ENCODE results near the gene IL34.

The IL34 gene

DNA sequence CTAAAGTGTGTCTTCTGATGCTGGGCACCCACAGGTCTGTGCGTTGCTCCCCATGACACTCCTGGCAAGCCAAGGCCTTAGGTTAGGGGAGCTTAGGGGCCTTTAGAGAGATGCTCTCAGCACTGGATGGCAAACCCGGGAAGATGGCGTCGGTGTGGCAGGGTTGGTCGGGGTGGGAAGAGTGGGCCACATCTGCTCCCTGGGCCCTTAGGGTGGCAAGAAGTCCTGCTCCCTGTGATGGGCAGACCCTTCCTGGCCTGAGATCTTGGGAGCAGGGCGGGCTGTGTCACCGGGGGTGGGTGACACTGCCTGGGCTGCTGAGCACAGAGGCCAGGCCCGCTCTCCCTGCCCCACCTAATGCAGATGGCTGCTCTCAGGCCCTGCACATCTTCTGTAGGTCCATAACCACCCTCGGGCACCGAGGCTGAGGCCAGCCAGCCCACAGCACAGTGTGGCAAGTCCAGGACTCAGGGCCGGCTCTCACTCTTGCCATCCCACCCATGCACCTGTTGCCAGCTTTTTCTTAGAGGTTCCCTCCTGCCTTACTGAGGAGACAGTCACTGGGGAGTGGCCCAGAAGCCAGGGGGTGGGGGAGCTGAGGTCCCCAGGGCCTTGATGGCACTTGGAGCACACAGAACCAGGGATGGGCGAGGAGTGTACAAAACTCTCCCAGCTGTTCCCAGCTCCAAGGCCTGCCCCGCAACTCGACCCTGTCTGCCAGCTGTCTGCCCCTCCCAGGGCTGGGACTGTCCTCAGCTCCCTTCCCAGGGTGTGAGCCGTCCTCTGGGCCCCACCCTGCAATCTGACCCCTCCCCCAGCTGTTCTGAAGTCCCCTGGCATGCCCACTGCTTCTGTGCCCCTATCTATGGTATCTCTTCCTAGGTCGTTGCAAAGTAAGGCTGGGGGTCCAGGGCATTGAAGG, 43.9 kb downstream of the IL34 start:
- Histone ChIP-seq H2AFZ (ENCODE audit: low read length) (no peak overlapping the region), H3K4me1 (ENCODE audit: low read length) (no peaks in the 10 kb centered on the region), H3K4me2 (ENCODE audit: low read depth, low read length) (no peak overlapping the region), H3K9ac (ENCODE audit: low read length) (no peak overlapping the region), H3K9me3 (replicated peaks; ENCODE audit: insufficient read depth, low read length) (no peaks in the 10 kb centered on the region), H3K4me3 (ENCODE audit: low read length) (no peak overlapping the region), H3K79me2 (ENCODE audit: low read length) (no peaks in the 10 kb centered on the region), H4K20me1 (ENCODE audit: insufficient read depth, low read length) (no peaks in the 10 kb centered on the region), H3F3A (ENCODE audit: insufficient read depth, low read length) (peaks cover 3% of the 10 kb centered on the region; the same call in 1 of the 2 replicates), H3K9me2 (replicated peaks; ENCODE audit: insufficient read depth, low read length) (no peaks in the 10 kb centered on the region), H3K27me3 (replicated peaks; ENCODE audit: insufficient read depth, low read length) (no peaks in the 10 kb centered on the region), H3K27ac (ENCODE audit: low read length) (no peak overlapping the region), H3K36me3 (replicated peaks; ENCODE audit: insufficient read depth, low read length) (no peaks in the 10 kb centered on the region)
- TF ChIP-seq, protein P1, sequence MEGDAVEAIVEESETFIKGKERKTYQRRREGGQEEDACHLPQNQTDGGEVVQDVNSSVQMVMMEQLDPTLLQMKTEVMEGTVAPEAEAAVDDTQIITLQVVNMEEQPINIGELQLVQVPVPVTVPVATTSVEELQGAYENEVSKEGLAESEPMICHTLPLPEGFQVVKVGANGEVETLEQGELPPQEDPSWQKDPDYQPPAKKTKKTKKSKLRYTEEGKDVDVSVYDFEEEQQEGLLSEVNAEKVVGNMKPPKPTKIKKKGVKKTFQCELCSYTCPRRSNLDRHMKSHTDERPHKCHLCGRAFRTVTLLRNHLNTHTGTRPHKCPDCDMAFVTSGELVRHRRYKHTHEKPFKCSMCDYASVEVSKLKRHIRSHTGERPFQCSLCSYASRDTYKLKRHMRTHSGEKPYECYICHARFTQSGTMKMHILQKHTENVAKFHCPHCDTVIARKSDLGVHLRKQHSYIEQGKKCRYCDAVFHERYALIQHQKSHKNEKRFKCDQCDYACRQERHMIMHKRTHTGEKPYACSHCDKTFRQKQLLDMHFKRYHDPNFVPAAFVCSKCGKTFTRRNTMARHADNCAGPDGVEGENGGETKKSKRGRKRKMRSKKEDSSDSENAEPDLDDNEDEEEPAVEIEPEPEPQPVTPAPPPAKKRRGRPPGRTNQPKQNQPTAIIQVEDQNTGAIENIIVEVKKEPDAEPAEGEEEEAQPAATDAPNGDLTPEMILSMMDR (IDR thresholded peaks at IDR 0.05; ENCODE audit: low read length) = no peak
- TF ChIP-seq EZH2phosphoT487 (IDR thresholded peaks at IDR 0.05; ENCODE audit: low read length) (no peak), EZH2 (optimal IDR thresholded peaks at IDR 0.05; ENCODE audit: low read depth, low read length) (no peak)
- DNase-seq = no peak

DNA sequence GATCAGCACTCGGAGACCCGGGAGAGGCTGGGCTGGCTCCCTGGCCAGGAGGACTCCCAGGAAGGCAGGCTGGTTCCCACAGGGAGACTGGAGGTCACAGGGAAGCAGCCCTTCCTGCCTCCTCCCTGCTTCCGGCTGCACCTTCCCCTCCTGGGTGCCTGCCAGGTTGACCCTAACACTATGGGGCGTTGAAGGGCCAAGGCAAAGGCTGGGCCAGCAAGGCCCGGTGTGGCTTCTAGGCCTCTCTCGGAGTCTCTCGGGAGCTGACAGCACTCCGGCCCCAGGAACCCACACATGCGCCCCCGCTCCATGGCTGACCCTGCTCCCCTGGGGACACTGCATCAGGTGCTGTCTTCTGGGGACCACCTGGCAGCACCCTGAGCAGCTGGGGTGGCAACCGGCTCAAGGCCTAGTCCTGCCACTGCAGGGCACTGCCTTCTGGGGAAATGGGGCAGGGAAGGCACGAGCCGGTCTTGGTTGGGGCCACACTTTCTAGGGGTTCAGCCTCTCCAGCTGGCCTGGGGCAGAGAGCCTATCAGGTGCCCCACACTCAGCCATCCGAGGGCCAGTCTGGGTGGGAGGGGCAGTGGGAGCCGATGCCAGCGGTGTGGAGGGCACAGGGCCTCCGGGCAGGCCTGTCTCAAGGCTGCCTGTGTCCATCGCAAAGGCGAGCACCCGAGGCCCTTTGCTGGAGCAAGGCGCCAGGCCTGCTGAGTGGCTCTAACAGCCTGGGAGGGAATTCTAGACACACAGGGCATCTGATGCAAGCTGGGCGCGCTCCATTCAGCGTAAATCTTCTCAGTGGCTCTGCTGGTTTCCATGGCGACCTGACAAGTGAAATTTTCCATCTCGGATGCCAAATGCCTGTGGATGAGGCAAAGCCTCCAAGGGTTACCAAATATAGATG, 45.1 kb downstream of the IL34 start:
- H3K9ac ChIP-seq (ENCODE audit: low read length) = no peak overlapping the region
- H3K27ac ChIP-seq (ENCODE audit: low read length) = no peak overlapping the region
- H3K4me2 ChIP-seq (ENCODE audit: low read depth, low read length) = no peak overlapping the region
- H3K27me3 ChIP-seq (replicated peaks; ENCODE audit: insufficient read depth, low read length) = no peaks in the 10 kb centered on the region
- no peaks in the 10 kb centered on the region for H3K4me1 ChIP-seq (ENCODE audit: low read length)
- no peaks in the 10 kb centered on the region for H3K9me3 ChIP-seq (replicated peaks; ENCODE audit: insufficient read depth, low read length)
- no peak for DNase-seq
- no peaks in the 10 kb centered on the region for H3K79me2 ChIP-seq (ENCODE audit: low read length)
- no peak overlapping the region for H3K4me3 ChIP-seq (ENCODE audit: low read length)
- TF ChIP-seq, protein P1 (IDR thresholded peaks at IDR 0.05; ENCODE audit: low read length) = no peak
- TF ChIP-seq EZH2phosphoT487 (IDR thresholded peaks at IDR 0.05; ENCODE audit: low read length) (no peak), EZH2 (optimal IDR thresholded peaks at IDR 0.05; ENCODE audit: low read depth, low read length) (no peak)
- H3F3A ChIP-seq (ENCODE audit: insufficient read depth, low read length) = peaks cover 3% of the 10 kb centered on the region; the same call in 1 of the 2 replicates
- no peaks in the 10 kb centered on the region for H4K20me1 ChIP-seq (ENCODE audit: insufficient read depth, low read length)
- no peak overlapping the region for H2AFZ ChIP-seq (ENCODE audit: low read length)
- H3K9me2 ChIP-seq (replicated peaks; ENCODE audit: insufficient read depth, low read length) = no peaks in the 10 kb centered on the region
- H3K36me3 ChIP-seq (replicated peaks; ENCODE audit: insufficient read depth, low read length) = no peaks in the 10 kb centered on the region

DNA sequence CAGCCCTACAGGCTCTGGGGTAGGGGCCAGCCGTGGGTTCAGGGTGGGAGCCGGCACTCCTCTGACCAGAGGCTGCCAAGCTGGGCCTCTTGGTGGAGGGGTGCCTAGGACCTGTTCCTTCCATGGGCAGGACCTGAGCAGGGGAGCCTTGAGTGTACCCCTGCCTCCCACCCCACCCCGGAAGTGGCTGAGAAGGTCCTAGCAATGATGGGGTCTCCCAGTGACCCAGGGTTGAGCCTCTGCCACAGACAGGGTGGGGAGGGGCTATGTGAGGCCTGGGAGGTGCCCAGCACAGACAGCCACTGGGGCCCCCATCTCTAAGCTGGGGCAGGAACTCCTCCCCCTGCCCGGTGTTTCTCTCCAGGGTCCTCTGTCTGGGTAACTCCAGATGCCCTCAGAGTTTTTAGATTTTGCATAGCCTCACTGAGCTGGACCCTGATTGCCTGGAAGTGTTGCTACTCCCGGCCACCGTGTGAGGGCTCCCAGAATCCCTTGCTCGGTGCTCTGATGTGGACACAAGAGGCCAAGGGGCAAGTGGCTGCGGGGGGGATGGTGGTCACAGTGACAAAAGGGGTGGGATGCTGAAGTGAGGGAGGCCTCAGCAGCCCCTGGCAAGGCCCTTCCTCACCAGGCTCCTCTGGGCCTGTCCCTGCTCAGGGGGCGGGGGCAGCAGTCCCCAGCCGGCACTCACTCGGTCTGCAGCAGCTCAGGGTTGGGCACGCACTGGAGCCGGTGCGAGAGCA, 45.9 kb downstream of the IL34 start:
- no peaks in the 10 kb centered on the region for H3K9me2 ChIP-seq (replicated peaks; ENCODE audit: insufficient read depth, low read length)
- no peak overlapping the region for H3K27ac ChIP-seq (ENCODE audit: low read length)
- no peaks in the 10 kb centered on the region for H3K4me1 ChIP-seq (ENCODE audit: low read length)
- H3K27me3 ChIP-seq (replicated peaks; ENCODE audit: insufficient read depth, low read length) = no peaks in the 10 kb centered on the region
- no peak overlapping the region for H2AFZ ChIP-seq (ENCODE audit: low read length)
- DNase-seq = no peak
- H3K36me3 ChIP-seq (replicated peaks; ENCODE audit: insufficient read depth, low read length) = no peaks in the 10 kb centered on the region
- no peaks in the 10 kb centered on the region for H4K20me1 ChIP-seq (ENCODE audit: insufficient read depth, low read length)
- no peak overlapping the region for H3K9ac ChIP-seq (ENCODE audit: low read length)
- H3F3A ChIP-seq (ENCODE audit: insufficient read depth, low read length) = no peaks in the 10 kb centered on the region; the same call in 1 of the 2 replicates
- no peaks in the 10 kb centered on the region for H3K79me2 ChIP-seq (ENCODE audit: low read length)
- no peak overlapping the region for H3K4me2 ChIP-seq (ENCODE audit: low read depth, low read length)
- no peak overlapping the region for H3K4me3 ChIP-seq (ENCODE audit: low read length)
- TF ChIP-seq, protein P1 (IDR thresholded peaks at IDR 0.05; ENCODE audit: low read length) = no peak
- TF ChIP-seq EZH2 (optimal IDR thresholded peaks at IDR 0.05; ENCODE audit: low read depth, low read length) (no peak), EZH2phosphoT487 (IDR thresholded peaks at IDR 0.05; ENCODE audit: low read length) (no peak)
- no peaks in the 10 kb centered on the region for H3K9me3 ChIP-seq (replicated peaks; ENCODE audit: insufficient read depth, low read length)
